NCI-H128 (cell line): ENCODE measurements around the gene APRT.
"Not testable (repeated sequence)": the region's sequence is repeated elsewhere in the genome, so short reads cannot be mapped to it uniquely, and the experiment has no call there.

Source experiments
- DNase-seq: peaks from one replicate; lab custom pipeline; 2025; ENCODE audit not compliant: unreplicated experiment; lab: John Stamatoyannopoulos, UW

APRT gene

DNA sequence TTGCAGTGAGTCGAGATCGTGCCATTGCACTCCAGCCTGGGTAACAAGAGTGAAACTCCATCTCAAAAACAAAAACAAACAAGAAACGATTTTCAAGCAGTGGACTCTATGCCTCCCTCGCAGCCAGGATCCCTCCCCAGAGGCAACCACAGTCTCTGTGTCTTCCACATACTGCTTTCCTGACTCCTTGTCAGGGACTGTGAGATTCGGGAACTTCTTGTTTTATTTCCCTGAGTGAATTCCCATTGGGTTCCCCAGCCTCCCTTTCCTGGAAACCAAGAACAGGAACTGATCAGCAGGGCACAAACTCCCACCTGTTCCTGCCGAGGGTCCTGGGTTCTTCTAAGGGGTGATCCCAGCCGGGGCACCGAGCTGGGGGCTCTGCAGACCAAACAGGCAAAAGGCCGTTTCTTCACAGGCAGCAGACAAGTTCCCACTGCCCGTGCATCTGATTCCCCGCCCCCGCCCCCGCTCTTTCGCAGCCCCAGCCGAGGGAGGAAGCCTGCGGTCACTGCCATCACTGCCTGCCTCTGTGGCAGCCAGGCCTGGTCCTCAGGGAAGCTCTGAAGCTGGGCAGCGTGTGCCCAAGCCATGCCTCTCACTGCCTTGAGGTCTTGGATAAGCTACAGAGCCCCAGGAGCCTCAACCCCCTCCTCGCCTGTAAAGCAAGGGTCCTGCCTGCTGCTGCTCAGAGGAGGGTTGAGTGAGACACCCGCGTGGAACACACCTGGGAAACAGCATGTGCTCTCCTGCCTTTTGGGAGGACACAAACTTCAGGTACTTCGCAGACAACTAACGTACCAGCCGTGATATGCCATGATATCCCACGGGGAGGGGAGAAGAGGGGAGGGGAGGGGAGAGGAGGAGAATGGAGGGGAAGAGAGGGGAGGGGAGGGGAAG lies 21.2 kb downstream of the APRT start:
- DNase-seq: no peak

DNA sequence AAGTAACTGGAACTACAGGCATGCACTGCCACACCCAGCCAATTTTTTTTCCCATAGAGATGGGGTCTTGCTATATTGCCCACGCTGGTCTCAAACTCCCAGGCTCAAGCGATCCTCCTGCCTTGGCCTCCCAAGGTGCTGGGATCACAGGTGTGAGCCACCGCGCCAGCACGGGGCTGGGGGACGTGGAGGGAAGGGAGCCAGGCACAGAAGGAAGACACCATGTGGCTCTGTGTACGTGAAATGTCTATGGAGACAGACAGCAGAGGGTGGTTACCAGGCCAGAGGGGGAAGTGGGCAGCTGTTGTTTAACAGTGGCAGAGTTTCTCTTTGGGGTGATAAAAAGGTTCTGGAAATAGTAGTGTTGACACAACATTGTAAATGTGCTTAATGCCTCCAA lies 22.1 kb downstream of the APRT start:
- DNase-seq: no peak

DNA sequence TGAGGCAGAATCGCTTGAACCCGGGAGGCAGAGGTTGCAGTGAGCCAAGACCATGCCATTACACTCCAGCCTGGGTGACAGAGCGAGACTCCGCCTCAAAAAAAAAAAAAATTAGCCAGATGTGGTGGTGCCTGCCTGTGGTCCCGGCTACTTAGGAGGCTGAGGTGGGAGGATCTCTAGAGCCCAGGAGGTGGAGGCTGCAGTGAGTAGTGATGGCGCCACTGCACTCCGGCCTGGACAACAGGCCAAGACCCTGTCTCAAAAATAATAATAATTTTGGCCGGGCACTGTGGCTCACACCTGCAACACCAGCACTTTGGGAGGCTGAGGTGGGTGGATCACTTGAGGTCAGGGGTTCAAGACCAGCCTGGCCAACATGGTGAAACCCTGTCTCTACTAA lies 23.0 kb downstream of the APRT start:
- not testable (repeated sequence) for DNase-seq

DNA sequence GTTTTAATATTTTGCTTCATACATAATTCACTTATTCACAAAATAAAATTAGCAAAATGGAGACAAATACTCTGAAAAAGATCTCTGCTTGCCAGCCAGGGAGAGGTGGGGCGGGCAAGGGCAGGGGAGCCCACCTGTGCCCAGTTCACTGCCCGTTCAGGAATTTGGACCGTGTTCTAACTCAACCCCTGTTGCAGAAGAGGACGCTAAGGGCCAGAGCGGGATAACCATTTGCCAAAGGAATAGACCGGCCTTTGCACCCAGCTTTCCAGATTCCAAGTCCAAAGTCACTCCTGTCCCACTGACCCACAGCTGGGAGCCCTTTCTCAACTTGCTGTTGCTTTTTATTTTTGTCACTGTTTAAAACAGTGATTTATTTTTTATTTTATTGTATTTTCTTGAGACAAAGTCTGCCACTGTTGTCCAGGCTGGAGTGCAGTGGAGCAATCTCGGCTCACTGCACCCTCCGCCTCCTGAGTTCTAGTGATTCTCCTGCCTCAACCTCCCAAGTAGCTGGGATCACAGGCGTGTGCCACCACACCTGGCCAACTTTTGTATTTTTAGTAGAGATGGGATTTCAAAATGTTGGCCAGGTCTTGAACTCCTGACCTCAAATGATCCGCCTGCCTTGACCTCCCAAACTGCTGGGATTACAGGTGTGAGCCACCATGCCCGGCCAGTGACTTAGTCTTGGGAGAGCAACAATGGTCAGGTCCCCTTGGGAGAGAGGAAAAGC lies 24.0 kb downstream of the APRT start:
- DNase-seq: no peak

DNA sequence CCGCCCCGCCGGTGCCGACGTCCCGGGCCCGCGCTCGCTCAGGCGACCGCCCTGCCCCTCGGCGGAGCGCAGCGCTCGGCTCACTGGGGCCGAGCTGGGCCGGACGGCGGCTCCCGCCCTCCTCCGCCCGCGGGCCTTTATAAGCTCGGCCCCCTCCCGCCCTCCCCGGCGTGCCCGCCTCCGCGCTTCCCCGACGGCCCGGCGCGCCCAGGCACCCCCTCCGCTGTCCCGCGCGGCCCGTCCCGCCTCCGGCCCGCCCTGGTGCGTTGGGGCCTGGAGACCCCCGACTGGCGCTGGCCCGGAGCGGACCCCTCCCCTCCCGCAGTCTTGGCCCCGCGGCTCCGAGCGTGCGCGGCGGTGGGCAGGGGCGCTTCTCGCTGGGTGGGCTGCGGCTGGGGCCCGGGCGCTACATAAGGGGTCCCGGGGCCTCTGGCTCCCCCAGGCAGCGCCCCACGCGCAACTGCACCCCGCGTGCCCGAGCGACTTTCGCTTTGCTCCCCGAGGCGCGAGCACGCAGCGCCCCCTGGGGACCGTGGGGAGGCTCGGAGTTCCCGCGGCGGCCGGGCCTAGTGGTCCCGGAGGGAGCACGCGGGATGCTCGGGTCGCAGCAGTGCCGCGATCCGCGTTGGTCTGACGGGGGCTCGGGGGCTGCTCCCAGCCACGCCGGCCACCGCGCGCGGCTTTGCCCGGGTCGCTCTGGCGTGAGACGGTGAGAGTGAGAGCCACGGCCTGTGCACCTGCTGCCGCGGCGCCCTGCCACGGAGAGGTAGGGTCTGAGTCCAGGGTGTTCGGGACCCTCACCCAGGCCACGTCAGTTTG lies 26.4 kb downstream of the APRT start, which contains the start of gene PIEZO1:
PIEZO1 (minus strand) TSS at position 115 of the 819 bp plus-strand sequence. CDS start 256 bp downstream, outside the sequence.
- no peak for DNase-seq

DNA sequence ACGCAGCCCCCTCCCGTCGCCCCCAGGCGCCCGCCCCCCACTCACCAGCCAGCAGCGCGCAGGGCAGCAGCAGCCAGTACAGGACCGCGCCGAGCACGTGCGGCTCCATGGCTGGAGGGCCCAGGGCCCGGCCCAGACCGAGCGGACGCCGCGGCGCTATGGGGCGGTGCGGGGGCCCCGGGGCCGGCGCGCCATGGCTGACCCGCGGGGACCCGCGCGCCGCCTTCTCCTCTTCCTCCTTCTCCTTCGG lies 26.9 kb downstream of the APRT start:
- DNase-seq: no peak

DNA sequence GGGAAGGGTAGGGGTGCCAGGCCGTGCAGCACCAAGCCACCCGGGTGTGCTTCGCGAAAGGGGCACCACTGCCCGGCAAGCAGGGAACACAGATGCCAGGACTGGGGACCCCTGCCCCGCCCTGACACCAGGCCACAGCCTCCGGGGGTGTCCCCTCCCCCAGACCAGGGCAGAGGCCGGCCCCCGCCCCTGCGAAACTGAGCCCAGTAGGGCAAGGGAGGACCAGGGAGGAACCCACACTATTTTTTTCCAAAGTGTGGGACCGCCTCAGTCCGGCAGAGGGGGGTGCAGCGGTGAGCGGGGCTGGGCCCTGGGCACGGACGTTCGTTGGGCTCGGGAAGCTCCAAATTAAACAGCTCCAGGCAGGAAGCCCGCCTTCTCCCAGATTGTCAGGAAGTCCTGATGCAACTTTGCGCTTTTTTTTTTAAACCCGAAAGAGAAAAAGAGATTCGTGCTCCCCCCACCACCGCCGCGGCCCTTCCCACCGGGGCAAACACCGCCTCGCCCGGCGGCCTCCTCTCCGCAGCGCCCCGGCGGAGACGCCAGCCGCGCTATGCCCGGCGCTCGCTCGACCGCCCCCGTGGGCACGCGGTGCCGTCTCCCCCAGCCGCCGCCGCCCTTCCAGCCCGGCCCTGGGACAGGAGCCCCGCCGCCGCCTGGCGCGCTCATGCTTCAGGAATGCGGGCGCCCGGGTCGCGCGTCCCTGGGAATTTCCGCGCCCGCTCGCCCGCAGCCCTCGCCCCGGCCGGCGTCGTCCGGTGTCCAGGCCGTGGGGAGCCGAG lies 27.5 kb downstream of the APRT start:
- no peak for DNase-seq

DNA sequence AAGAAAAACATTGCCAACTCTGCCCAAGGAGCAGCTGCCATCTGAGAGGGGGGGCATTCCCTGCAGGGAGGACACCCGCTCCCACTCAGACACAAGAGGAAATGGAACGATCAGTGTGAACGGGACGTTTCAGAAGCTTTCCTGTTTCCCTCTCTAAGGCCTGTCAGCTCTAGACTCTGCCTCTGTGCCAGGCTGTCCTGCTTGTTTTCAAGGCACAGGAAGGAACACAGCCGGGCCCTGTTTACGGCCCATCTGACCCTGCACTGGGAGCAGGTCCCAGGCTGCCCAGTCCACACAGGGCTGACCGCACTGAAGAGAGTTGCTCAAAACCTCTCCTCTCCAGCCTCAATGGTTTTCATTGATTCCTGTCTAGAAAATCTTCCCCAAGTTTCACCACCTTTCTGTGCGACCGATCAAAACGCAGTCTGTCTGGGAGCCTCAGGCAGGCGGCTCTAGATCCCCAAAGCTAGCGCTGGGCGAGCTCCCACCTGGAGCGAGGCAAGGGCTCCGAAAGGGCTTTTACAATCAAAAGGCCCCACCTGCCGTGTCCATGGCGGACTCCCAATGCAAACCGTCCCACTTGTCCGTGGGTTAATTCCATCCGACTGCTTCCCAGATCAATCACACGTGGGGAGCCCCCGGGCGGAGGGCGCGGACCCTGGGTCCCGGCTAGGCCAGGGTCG lies 28.2 kb downstream of the APRT start:
- no peak for DNase-seq

DNA sequence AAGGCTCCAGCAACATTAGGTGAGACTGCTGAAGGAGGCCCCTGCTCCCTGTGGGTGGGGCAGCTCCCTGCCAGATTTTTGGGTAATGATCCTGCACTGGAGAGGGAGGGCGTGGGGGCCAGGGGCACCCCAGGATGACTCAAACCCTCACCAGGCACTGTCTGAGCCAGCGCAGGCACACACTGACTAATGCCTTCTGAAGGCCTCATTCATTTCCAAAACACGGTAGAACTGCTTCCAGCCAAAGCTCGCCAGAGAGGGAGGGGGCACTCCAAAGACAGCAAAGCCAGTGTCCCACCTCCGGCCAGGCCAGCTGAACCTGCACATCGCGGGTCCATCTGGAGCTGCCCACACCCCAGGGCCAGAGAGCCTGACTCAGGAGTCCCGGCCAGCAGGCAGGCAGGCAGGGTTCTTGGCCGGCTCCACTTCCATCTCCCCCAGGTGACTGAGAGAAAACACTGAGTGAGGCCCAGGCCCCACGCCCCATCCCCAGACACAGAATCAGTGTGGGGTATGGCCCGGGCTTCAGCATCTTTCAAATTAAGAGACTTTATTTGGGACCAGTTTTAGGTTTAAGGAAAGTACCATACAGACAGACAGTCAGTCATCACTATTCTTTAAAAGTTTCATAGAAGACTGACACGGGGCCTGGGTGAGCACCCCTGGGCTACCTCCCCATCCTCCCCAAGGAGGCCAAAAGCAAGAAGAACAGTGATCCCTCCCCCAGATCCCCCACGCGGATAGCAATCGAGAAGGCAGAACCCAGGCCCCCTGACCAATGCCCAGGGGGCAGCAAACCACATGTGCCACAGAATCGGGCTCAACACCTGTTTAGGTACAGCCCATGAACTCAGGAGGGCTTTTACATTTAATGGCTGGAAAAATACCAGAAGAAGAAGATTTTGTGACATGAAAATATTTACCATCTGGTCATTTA lies 29.0 kb downstream of the APRT start:
- DNase-seq: no peak

DNA sequence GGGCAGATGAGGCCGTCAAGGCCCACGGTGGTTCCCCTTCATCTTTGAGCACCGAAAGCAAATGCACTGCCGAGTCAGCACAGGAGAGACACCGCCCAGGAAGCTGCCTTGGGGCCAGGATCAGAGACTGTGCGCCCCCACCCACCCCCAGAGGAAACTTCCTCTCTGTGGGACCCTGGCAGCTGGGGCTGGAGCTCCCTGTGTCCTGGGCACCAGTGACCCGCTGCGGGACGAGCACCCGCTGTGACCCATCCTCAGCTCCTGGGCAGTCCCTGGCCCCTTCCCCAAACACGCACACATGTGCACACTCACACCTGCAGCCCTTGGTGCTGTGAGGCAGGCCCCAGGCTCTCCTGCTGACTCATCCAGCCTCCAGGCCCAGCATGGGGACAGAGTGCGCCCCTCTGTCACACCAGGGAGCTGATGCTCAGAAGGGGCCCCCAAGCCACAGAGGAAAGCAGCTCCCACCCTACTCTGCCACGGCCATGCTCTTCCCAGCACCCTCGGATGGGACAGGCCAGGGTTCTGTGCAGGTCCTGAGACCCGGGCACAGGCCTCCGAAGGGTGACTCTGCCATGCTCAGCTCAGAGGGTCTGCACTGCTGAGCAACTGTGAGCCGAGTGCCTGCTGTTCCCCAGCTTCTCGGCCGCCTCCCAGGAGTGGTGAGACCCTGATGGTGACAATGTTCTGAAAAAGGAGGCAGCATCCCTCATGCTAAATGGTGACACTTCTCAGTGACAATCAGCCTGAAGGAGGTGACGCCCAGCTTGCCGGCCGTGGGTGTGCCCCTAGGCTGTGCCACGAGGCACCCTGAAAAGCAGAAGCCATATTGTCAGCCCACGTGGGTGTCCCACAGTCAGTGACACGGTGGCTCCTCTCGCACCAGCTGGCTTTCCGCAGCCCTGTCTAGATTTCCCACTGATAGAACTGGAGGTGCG lies 30.3 kb downstream of the APRT start:
- DNase-seq: no peak

DNA sequence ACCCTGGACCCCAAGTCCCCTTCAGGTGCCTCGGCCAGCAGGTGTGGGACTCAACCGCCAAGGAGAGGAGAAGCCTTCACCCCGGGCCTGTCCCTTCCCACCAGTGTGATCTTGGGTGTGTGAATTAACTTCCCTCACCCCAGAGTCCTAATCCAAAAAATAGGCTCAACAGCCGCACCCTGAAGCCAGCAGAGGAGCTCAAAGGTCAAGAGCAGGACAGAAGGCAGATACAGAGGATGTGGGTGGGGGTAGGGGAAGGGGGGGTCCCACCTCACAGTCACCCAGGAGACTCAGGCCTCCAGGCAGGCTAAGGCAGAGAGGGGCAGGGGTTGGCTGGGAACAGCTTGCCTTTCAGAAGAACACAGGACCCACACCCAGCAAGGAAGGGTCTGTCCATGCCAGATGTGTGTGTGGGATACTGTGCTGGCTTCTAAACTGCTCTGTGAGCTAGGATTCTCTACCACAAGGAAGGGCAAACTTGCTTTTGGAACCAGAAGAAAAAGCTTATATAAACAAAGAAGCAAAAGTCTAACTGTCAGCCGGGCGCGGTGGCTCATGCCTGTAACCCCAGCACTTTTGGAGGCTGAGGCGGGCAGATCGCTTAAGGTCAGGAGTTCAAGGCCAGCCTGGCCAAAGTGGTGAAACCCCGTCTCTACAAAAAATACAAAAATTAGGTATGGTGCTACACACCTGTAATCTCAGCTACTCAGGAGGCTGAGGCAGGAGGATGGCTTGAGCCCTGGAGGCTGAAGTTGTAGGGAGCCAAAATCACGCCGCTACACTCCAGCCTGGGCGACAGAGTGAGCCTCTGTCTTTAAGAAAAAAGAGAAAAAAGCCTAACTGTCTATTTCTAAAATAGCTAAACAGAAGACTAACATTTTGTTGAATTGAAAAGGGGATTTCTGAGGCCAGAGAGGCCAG lies 31.3 kb downstream of the APRT start:
- DNase-seq: no peak

DNA sequence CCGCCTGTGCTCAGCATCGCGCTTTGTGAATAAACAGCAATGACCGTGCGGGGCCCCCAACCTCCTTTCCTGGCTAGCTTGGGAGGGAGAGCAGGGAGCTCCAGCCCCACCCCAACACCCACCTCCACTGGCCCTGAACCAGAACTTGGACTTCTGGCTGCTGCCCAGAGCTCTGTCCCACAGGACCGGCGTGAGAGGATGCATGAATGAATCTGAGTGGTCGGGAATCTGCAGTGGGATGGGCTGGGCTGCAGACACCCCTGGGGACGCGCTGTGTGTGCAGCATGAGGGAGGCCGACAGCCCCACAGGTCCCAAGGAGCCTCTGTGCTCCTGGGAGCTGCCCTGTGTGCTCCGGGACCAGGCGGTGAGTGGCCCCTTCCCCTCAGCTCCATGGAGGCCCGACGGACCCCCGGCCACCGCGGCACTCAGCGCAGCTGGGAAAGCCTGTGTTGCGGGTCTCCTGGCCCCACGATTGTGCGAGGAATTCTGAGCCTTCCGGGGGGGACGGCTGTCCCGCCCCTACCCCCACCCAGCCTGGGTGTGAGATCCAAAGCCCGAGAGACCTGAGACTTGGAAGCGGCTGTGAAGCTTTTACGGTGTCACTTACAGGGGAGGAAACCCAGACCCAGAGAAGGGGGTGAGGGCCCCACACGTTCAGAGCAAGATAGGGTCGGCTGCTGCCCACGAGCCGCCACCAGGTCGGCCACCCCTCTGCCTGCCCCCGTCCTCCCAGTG lies 32.2 kb downstream of the APRT start:
- DNase-seq: no peak

DNA sequence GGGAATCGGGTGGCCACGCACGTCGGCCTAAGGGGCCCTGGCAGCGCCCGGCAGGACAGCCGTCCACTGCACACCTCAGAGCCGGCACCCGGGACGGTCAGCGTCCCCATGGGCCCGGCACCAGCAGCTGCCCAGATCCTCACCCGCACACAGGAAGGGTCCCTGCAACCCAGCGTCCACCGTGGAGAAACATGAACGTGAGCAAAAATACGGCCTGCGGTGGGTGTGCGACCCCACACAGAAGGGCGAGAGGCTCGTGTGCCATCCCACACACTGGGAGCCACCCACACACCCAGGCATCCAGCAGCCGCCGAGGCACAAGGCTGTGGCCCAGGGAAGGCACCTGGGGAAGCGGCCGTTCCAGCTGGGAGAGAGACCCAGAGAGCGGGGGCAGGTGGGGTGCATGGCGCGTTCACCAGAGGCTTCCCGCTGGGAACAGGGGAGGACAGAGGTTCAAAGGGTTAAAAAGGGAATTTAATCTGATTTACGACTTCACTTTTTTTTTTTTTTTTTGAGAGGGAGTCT lies 33.1 kb downstream of the APRT start:
- DNase-seq: no peak

DNA sequence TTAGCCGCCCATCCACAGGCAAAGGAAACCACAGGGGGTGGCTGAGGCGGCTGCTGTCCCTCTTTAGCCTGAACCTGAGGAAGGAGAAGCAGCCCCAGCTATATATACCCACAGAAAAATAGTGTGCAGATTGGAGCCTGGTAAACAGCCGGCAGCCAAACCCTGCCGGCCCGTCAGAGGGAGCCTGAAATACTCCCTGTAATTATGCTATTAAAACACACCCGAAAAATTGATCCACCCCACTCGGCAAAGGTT lies 33.5 kb downstream of the APRT start:
- DNase-seq: no peak

DNA sequence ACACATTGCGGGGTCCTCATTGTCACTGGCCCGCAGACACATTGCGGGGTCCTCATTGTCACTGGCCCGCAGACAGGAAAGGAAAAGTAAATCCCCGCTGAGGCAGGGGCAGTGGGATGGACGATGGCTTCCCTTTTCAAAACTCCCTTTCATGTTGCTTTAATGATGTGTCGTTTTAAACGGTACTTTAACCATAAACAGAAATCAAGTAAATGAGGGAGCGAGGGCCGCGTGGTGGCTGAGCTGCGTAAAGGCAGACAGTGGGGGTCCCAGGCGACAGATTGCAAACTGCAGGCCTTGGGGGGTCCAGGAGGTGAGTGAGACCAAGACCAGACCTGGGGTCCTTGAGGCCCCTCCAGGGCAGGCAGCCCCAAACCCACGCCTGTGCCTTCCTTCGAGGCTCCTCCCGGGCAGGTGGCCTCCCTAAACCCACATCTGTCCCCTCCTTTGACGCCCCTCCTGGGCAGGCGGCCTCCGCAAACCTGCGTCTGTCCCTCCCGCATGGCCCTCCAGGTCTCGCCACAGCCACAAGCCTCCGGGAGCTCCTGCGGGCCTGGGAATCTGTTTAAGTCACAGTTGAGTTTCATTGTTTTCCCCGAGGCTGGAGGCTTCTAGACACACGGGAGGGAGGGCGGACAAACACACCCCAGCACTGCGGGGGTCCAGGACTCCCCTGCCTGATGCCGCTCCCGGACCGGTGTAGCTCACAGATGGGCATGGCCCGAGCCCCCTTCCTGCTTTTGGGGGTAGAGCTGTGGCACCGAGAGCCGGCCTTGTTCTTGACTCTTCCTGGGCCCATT lies 34.1 kb downstream of the APRT start:
- DNase-seq: no peak

DNA sequence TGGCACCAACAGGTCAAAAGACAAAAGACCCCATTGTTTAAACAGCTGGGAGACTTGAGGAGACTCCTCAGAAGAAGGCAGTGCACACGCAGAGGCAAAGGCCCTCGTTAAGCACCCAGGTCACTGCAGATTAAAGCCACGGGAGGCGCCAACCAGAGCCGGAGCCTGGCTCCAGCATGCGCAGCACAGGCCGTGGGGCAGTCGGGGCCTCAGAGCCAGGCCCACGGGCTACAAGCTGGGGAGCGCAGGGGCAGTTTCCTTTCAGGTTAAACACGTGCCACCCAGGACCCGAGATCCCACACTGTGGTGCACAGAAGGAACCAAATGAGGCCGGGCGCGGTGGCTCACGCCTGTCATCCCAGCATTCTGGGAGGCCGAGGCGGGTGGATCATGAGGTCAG lies 35.9 kb downstream of the APRT start:
- no peak for DNase-seq
